KMS-11 (cell line): ENCODE measurements around the gene CALN1.

Experiments
- H2AFZ ChIP-seq: fragments of 200-600 bp; sonication (generic); 2 replicates; pipeline ENCODE4 v1.6.1; 2016; ENCODE audit warnings: antibody characterized with exemption, mixed run types, low read depth
- H3K27ac ChIP-seq: fragments of 200-600 bp; sonication (generic); 2 replicates; pipeline ENCODE4 v1.6.1; 2016; ENCODE audit warnings: mild to moderate bottlenecking, mixed run types
- H3K27me3 ChIP-seq: fragments of 200-600 bp; sonication (generic); 2 replicates; pipeline ENCODE4 v1.6.1; 2017; ENCODE audit warnings: mild to moderate bottlenecking, low read depth, mixed run types, moderate library complexity; ENCODE audit not compliant: insufficient read depth
- H3K36me3 ChIP-seq: fragments of 200-600 bp; sonication (generic); 2 replicates; pipeline ENCODE4 v1.6.1; 2017; ENCODE audit warnings: mild to moderate bottlenecking, mixed run types; ENCODE audit not compliant: insufficient read depth
- H3K4me1 ChIP-seq: fragments of 200-600 bp; sonication (generic); 2 replicates; pipeline ENCODE4 v1.6.1; 2016; ENCODE audit warnings: mild to moderate bottlenecking, low read depth, mixed run types; ENCODE audit not compliant: poor library complexity, severe bottlenecking
- H3K4me2 ChIP-seq: fragments of 200-600 bp; sonication (generic); 2 replicates; pipeline ENCODE4 v1.7.0; 2016; ENCODE audit warnings: mild to moderate bottlenecking, mixed run types
- H3K4me3 ChIP-seq: fragments of 200-600 bp; sonication (generic); IDR thresholded peaks from 2 replicates; pipeline ENCODE4 v1.6.1; 2017; ENCODE audit warnings: low read depth, low read length, mixed read lengths; ENCODE audit not compliant: insufficient read depth
- H3K79me2 ChIP-seq: fragments of 200-600 bp; sonication (generic); 2 replicates; pipeline ENCODE4 v1.6.1; 2016; ENCODE audit warnings: low read depth, mixed run types; ENCODE audit not compliant: insufficient read depth
- H3K9ac ChIP-seq: fragments of 200-600 bp; sonication (generic); 2 replicates; pipeline ENCODE4 v1.6.1; 2016; ENCODE audit warnings: mild to moderate bottlenecking, mixed run types
- H4K20me1 ChIP-seq: fragments of 200-600 bp; sonication (generic); 2 replicates; pipeline ENCODE4 v1.6.1; 2016; ENCODE audit warnings: mild to moderate bottlenecking, mixed run types; ENCODE audit not compliant: insufficient read depth
- TF ChIP-seq, protein P1 (sequence below): fragments of 200-600 bp; sonication (generic); conservative IDR thresholded peaks from 2 replicates; pipeline ENCODE4 v1.6.1; 2017; ENCODE audit warnings: low read depth, mild to moderate bottlenecking, antibody characterized with exemption, low read length, moderate library complexity, mixed read lengths

CALN1 gene

DNA sequence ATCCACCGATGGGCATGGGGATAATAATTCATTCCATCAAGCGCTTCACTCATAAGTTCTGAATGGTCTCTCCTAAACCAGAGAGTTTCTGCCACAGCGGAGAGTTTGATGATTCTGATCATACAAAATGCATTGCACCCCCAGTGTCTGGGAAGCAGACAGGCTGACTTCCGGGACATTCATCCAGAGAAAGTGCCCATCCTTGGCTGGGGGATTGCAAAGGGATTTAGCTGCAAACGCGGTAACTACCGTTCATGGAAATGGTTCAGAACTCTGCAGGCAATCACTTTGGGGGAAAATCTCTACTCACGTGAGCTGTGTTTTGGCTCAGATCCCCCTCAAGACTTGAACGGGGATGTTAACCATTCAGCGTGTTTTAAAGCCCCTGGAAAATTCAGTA lies 33.4 kb upstream of the CALN1 start:
- Histone ChIP-seq H3K79me2 (no peaks in the 10 kb centered on the region), H3K27me3 (no peaks in the 10 kb centered on the region), H3K4me3 (no peak overlapping the region), H3K9ac (no peak overlapping the region), H4K20me1 (no peaks in the 10 kb centered on the region), H3K4me2 (no peak overlapping the region), H3K27ac (no peak overlapping the region), H2AFZ (no peak overlapping the region), H3K36me3 (no peaks in the 10 kb centered on the region), H3K4me1 (no peaks in the 10 kb centered on the region)
- TF ChIP-seq, protein P1, sequence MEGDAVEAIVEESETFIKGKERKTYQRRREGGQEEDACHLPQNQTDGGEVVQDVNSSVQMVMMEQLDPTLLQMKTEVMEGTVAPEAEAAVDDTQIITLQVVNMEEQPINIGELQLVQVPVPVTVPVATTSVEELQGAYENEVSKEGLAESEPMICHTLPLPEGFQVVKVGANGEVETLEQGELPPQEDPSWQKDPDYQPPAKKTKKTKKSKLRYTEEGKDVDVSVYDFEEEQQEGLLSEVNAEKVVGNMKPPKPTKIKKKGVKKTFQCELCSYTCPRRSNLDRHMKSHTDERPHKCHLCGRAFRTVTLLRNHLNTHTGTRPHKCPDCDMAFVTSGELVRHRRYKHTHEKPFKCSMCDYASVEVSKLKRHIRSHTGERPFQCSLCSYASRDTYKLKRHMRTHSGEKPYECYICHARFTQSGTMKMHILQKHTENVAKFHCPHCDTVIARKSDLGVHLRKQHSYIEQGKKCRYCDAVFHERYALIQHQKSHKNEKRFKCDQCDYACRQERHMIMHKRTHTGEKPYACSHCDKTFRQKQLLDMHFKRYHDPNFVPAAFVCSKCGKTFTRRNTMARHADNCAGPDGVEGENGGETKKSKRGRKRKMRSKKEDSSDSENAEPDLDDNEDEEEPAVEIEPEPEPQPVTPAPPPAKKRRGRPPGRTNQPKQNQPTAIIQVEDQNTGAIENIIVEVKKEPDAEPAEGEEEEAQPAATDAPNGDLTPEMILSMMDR, result no peak

DNA sequence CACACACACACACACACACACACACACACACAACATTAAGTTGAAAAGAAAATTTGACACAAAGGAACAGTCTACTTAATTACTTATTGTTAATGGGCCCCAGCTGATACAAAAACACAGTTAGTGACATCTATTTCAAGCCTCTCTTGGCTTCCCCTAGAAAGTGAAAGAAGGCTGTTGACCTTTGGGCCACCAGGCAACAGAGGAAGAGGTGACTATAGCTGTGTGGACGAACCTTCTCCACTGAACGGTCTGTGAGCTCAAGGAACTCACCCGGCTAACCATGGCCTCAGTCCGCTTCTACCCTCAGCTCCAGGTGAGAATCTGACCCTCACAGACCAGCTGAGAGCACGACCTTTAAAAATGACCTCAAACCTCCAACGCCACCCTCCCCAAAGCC lies 32.9 kb upstream of the CALN1 start:
- Histone ChIP-seq H3K79me2 (no peaks in the 10 kb centered on the region), H3K4me3 (no peak overlapping the region), H3K36me3 (no peaks in the 10 kb centered on the region), H3K27me3 (no peaks in the 10 kb centered on the region), H3K4me1 (no peaks in the 10 kb centered on the region), H3K9ac (no peak overlapping the region), H3K27ac (no peak overlapping the region), H4K20me1 (no peaks in the 10 kb centered on the region), H3K4me2 (no peak overlapping the region), H2AFZ (no peak overlapping the region)
- TF ChIP-seq, protein P1, result no peak

DNA sequence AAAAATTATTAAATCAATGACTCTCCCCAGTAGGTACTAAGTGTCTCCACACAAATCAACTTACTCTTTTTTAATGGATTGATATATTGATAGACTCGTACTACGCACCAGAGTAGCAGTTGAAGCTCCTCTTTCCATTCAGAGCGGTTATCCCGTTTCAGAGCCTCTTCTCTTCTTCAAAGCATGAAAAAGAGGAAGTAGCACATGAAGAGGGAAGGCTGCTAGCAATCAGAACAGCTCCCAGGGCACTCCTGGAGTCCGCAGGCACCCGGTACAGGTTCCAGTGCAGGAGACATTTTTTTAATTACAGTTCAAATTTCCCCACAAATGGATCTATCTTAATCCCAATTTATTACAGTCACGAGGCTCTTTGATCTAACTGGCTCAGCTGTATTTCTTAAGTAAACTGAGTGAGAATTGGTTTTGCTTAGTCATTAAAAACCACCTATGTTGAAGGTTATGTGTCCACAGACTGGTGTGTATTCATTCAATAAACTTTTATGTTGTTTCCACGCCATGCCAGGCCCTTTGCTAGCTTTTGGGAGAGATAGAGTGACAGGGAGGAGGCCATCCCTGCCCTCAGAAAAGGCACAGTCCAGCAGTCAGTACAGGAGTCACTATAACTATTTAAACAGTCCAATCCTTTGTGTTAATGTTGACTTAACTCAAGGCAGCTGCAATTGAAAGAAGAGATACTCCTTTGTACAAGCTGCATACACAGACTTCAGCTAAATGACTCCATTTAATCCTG lies 32.1 kb upstream of the CALN1 start:
- H3K79me2 ChIP-seq, result no peaks in the 10 kb centered on the region
- TF ChIP-seq, protein P1, result no peak
- no peaks in the 10 kb centered on the region for H4K20me1 ChIP-seq
- no peak overlapping the region for H3K27ac ChIP-seq
- H3K4me2 ChIP-seq, result no peak overlapping the region
- no peaks in the 10 kb centered on the region for H3K4me1 ChIP-seq
- H2AFZ ChIP-seq, result no peak overlapping the region
- no peaks in the 10 kb centered on the region for H3K27me3 ChIP-seq
- no peak overlapping the region for H3K9ac ChIP-seq
- H3K4me3 ChIP-seq, result no peak overlapping the region
- H3K36me3 ChIP-seq, result no peaks in the 10 kb centered on the region

DNA sequence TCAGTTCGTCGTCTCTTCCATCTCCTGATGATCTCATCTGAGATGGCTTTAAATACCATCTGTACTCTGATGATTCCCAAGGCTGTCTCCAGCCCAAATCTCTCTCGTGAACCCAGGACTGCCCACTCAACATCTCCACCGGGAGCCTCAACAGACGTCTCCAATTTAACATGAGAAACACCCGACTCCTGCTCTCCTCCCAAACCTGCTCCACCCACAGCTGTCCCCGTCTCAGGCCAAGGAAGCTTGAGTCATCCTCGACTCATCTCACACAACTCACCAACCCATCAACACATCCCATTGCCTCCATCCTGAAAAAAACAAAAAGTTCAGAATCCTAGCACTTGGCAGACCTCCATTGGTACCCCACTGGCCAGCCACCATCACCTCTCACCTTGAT lies 29.7 kb upstream of the CALN1 start:
- no peaks in the 10 kb centered on the region for H3K27me3 ChIP-seq
- no peaks in the 10 kb centered on the region for H3K4me1 ChIP-seq
- H3K27ac ChIP-seq, result no peak overlapping the region
- TF ChIP-seq, protein P1, result no peak
- no peak overlapping the region for H3K9ac ChIP-seq
- no peaks in the 10 kb centered on the region for H3K79me2 ChIP-seq
- H3K36me3 ChIP-seq, result no peaks in the 10 kb centered on the region
- no peak overlapping the region for H3K4me2 ChIP-seq
- H4K20me1 ChIP-seq, result no peaks in the 10 kb centered on the region
- no peak overlapping the region for H2AFZ ChIP-seq
- no peak overlapping the region for H3K4me3 ChIP-seq
